Uterus (tissue), 2 donors: ENCODE measurements around the gene PEAK1.

Experiments
- POLR2A ChIP-seq, 2 donors: fragments of 450-650 bp; IDR thresholded peaks; one replicate each; pipeline ENCODE4 v1.6.1; 2016; ENCODE audit warnings: antibody characterized with exemption in 2 of 2, mild to moderate bottlenecking in 1 of 2, moderate library complexity in 1 of 2
- TF ChIP-seq, protein P1 (sequence below), 4 experiments: fragments of 200-600 bp in 2 of 4; fragments of 450-650 bp in 2 of 4; sonication (generic) in 2 of 4; IDR thresholded peaks; one replicate each; pipeline ENCODE4 v1.5.1; 2016 to 2019; ENCODE audit warnings: antibody characterized with exemption in 4 of 4, mild to moderate bottlenecking in 2 of 4, moderate library complexity in 1 of 4

- TF ChIP-seq, protein P1, sequence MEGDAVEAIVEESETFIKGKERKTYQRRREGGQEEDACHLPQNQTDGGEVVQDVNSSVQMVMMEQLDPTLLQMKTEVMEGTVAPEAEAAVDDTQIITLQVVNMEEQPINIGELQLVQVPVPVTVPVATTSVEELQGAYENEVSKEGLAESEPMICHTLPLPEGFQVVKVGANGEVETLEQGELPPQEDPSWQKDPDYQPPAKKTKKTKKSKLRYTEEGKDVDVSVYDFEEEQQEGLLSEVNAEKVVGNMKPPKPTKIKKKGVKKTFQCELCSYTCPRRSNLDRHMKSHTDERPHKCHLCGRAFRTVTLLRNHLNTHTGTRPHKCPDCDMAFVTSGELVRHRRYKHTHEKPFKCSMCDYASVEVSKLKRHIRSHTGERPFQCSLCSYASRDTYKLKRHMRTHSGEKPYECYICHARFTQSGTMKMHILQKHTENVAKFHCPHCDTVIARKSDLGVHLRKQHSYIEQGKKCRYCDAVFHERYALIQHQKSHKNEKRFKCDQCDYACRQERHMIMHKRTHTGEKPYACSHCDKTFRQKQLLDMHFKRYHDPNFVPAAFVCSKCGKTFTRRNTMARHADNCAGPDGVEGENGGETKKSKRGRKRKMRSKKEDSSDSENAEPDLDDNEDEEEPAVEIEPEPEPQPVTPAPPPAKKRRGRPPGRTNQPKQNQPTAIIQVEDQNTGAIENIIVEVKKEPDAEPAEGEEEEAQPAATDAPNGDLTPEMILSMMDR (IDR thresholded peaks at IDR 0.05) = no peak
- TF ChIP-seq POLR2A (IDR thresholded peaks at IDR 0.05) = no peak
Observed at GRCh38 chr15:77191230-77191834, 228.6 kb downstream of the PEAK1 start.
